HPDE6-E6E7 (cell line): Measurements from ENCODE around the gene NANOG.
"Not testable (repeated sequence)": the region's sequence is repeated elsewhere in the genome, so short reads cannot be mapped to it uniquely, and the experiment has no call there.

Source experiments
- DNase-seq: peaks from one replicate; pipeline ENCODE4 v3.0.0; 2011; ENCODE audit warnings: missing footprints; ENCODE audit errors: extremely low spot score

Gene NANOG

DNA sequence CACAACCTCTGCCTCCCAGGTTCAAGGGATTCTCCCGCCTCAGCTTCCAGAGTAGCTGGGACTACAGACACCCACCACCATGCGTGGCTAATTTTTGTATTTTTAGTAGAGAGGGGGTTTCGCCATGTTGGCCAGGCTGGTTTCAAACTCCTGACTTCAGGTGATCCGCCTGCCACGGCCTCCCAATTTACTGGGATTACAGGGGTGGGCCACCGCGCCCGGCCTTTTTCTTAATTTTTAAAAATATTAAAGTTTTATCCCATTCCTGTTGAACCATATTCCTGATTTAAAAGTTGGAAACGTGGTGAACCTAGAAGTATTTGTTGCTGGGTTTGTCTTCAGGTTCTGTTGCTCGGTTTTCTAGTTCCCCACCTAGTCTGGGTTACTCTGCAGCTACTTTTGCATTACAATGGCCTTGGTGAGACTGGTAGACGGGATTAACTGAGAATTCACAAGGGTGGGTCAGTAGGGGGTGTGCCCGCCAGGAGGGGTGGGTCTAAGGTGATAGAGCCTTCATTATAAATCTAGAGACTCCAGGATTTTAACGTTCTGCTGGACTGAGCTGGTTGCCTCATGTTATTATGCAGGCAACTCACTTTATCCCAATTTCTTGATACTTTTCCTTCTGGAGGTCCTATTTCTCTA lies at the start of gene NANOG:
NANOG (plus strand) TSS at position 519 of the 645 bp plus-strand sequence. CDS start 213 bp downstream, outside the sequence.
- DNase-seq: not testable (repeated sequence)

DNA sequence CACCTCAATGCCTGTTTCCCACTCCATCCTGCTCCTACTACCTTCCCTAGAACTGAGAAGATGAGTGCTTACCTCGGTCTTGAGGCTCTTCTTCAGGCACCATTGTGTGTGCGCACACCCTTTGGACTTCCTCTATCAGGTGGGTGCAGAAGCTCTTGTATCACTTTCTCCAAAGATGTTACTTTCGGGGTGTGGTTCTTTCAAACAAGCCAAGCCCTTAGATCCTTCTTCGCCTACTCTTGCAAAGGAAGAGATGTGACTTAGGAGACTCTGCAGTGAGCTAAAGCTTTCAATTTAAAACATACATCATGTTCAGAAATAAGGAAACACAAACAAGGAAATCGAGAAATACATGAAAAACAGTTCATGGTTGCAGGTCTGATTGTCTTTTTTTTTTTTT lies 42.0 kb upstream of the NANOG start, which contains the start of gene CLEC4C:
CLEC4C (minus strand) TSS at position 130 of the 400 bp plus-strand sequence; CDS start at position 103, 27 bp downstream.
- no peak for DNase-seq

DNA sequence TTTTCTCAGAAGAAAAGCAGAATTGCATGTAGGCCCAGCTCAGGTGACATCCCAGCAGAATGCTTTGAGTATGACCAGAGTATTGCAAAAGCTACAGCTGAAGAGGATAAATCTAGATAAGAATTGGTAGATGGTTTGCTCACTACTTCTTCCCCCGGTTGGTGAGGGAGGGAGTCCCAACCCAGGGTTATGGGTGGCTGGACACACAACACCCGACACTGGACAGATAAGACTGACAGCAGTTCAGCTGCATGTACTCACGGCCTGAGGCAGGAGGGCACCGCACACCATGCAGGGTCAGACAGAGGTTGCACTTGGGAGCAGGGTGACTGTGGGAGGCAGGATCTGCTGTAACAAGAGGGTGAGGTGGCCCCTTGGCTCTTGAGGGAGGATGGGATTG lies 40.4 kb upstream of the NANOG start:
- DNase-seq: no peak

DNA sequence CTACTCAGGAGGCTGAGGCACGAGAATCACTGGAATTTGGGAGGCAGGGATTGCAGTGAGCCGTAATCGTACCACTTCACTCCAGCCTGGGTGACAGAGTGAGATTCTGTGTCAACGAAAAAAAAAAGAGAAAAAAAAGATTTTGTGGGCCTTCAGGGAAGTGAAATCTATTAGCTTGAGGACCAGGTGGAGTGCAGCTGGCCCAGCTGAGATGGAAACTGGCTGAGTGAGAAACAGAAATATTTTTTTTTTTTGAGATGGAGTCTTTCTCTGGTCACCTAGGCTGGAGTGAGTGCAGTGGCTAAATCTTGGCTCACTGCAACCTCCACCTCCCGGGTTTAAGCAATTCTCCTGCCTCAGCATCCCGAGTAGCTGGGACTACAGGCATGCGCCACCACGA lies 39.8 kb upstream of the NANOG start:
- no peak for DNase-seq

- DNase-seq: no peak
Measured at GRCh38 chr12:7750350-7750749, 38.9 kb upstream of the NANOG start.

- no peak for DNase-seq
Measured at GRCh38 chr12:7751394-7751793, 37.8 kb upstream of the NANOG start.

DNA sequence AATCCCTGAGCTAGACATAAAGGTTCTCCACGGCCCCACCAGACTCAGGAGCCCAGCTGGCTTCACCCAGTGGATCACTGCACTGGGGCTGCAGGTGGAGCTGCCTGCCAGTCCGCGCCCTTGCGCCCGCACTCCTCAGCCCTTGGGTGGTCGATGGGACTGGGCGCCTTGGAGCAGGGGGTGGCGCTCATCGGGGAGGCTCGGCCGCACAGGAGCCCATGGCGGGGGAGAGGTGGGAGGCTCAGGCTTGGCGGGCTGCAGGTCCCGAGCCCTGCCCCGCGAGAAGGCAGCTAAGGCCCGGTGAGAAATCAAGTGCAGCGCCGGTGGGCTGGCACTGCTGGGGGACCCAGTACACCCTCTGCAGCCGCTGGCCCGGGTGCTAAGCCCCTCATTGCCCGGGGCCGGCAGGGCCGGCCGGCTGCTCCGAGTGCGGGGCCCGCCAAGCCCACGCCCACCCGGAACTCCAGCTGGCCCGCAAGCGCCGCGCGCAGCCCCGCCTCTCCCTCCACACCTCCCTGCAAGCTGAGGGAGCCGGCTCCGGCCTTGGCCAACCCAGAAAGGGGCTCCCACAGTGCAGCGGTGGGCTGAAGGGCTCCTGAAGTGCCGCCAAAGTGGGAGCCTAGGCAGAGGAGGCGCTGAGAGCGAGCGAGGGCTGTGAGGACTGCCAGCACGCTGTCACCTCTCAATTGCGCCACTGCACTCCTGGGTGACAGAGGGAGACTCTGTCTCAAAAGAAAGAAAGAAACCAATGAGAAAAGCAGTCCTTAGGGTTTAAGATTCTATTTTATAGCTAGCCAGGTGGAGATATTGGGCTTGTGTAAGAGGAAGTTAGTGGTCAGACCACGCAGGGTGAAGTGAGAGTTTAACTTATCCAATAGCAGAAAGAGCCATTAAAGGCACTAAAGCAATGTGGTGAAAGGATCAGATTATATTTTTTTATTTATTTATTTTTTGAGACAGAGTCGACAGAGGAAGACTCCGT lies 37.0 kb upstream of the NANOG start:
- not testable (repeated sequence) for DNase-seq

- DNase-seq: not testable (repeated sequence)
Measured at GRCh38 chr12:7755668-7756067, 33.5 kb upstream of the NANOG start.

DNA sequence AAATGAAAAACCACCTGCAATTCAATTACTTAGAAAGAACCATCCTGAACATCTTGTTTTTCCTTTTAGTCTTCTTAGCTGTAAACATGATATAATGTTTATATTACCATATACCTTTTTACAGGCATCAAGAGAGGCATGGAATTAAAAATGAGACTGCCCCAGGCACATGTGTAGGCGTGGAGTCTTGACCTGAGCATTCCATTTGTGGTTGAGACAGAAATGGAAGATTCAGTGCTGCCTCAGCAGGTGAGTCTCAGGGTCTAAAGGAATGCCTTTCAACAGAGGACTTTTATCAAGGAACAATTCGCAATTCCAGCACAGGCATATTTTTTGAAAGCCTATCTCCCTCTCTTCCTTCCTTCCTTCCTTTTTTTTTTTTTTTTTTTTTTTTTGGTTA lies 32.2 kb upstream of the NANOG start:
- no peak for DNase-seq

- no peak for DNase-seq
Measured at GRCh38 chr12:7758766-7759140, 30.4 kb upstream of the NANOG start.

- no peak for DNase-seq
Measured at GRCh38 chr12:7769999-7770398, 19.2 kb upstream of the NANOG start.

DNA sequence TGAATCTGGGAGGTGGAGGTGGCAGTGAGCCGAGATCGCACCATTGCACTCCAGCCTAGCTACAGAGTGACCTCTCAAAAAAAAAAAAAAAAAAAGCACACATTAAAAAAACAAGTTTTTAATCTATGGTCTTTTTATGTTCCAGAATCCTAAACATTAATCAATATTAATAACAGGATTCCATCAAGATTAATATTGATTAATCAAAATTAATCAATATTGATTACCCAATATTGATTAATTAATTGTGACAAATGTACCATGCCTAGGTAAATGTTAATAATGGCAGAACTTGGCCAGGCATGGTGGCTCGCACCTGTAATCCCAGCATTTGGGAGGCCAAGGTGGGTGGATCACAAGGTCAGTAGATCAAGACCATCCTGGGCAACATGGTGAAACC lies 7.9 kb upstream of the NANOG start:
- no peak for DNase-seq

DNA sequence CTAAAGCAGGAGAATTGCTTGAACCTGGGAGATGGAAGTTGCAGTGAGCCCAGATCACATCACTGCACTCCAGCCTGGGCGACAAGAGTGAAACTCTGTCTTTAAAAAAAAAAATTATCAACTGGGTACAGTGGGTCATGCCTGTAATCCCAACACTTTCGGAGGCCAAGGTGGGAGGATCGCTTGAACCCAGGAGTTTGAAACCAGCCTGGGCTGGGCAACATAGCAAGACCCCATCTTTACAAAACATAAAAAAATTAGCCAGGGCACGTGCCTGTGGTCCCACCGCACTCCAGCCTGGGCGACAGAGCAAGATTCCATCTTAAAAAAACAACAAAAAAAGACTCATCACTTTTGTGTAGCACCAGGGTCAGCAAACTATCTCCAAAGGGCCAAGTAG lies 7.1 kb upstream of the NANOG start:
- no peak for DNase-seq

- not testable (repeated sequence) for DNase-seq
Measured at GRCh38 chr12:7783433-7783832, 5.8 kb upstream of the NANOG start.

DNA sequence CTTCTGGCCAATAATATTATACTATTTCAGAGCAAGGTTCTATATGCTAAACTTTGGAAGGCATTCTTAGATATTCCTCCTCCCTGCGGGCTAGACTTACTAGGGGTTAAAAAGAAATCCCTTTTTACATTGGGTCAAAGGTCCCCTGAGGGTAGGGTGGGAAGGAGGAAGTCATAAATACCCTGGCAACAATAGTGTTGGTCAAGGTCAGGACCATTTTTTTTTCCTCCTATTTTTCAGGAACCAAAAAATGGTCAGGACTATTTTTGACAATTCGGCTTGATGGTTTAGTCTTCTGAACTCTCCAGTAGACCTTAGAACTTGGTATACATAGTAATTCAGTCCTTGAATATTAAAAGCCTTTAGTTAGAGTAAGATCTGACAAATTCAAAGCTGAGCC lies 4.5 kb upstream of the NANOG start:
- no peak for DNase-seq

DNA sequence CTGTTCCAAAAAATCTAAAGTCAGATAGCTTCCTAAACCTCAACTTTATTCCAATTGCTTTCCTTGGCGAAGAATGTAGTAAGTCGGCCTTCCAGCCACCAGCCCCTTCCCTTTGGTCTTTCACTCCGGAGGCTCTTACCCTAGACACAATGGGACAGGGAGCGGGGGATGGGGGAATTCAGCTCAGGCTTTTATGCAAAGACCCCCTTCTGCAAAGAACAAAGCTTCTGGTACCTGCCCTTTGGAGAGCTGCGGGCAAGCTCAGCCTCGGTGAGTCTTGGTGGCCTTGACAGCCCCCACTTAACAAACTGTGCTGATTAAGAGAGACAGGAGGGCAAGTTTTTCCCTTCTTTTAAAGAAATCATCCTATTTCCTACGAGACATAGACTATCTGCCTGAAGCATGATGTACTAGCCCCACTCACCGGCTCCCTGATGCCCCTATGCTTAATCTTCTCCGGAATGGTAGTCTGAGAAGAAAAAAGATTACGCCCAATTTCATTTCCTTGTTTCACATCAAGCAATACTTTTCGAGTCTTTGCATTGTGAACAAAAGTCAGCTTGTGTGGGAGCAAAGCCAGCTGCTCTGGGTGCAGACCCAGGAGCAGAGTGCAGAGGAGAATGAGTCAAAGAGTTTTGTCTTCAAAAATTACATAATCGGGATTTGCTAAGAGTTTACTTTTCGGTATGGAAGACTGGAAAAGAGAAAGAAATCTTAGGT lies 1.5 kb upstream of the NANOG start:
- DNase-seq: no peak

DNA sequence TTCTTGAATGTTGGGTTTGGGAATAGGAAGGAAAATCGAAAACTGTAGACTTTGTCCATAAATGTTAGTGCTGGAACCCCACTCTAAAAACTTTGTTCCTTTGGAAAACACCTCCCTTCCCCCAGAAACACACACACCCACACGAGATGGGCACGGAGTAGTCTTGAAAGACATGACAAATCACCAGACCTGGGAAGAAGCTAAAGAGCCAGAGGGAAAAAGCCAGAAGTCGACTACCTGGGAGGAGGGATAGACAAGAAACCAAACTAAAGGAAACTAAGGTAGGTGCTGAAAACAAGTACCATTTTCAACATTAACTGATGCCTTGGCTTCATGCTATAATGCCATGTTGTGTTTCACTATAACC lies 925 bp upstream of the NANOG start:
- no peak for DNase-seq

- DNase-seq: no peak
Measured at GRCh38 chr12:7793211-7793610, 4.0 kb downstream of the NANOG start.

- DNase-seq: not testable (repeated sequence)
Measured at GRCh38 chr12:7797269-7797668, 8.1 kb downstream of the NANOG start.

- no peak for DNase-seq
Measured at GRCh38 chr12:7797698-7798398, 8.6 kb downstream of the NANOG start.

GRCh38 chr12:7798750-7799308 lies 9.6 kb downstream of the NANOG start:
- not testable (repeated sequence) for DNase-seq
